Endothelial cell of umbilical vein (primary cell): ENCODE results near the gene INPP5B.

Source experiments
- EZH2 ChIP-seq: IDR thresholded peaks from 2 replicates; pipeline ENCODE4 v1.6.1; 2012; ENCODE audit warnings: borderline replicate concordance, low read depth, mild to moderate bottlenecking, moderate library complexity, low read length, inconsistent platforms; ENCODE audit not compliant: severe bottlenecking
- FOS ChIP-seq: IDR thresholded peaks from 2 replicates; pipeline ENCODE4 v1.6.1; 2011; ENCODE audit warnings: mild to moderate bottlenecking, low read length, moderate library complexity, borderline replicate concordance; ENCODE audit not compliant: insufficient read depth
- GATA2 ChIP-seq: IDR thresholded peaks from 2 replicates; pipeline ENCODE4 v1.7.0; 2011; ENCODE audit warnings: low read depth, mild to moderate bottlenecking, moderate library complexity, mixed read lengths, low read length; ENCODE audit not compliant: insufficient read length, insufficient read depth
- JUN ChIP-seq: IDR thresholded peaks from 2 replicates; pipeline ENCODE4 v1.6.1; 2011; ENCODE audit warnings: borderline replicate concordance, low read depth; ENCODE audit not compliant: insufficient read length, insufficient read depth
- MYC ChIP-seq: IDR thresholded peaks from one replicate; pipeline ENCODE4 v1.6.1; 2011; ENCODE audit warnings: mild to moderate bottlenecking, low read depth, low read length
- POLR2AphosphoS5 ChIP-seq: IDR thresholded peaks from 2 replicates; pipeline ENCODE4 v1.6.1; 2012; ENCODE audit warnings: low read depth, mild to moderate bottlenecking, control low read depth, low read length, moderate library complexity; ENCODE audit not compliant: insufficient read depth
- TF ChIP-seq, protein P1 (sequence below), 2 donors: IDR thresholded peaks; 1 replicate in 1 of 2; 2 replicates in 1 of 2; pipeline ENCODE4 v1.5.1; 2011; ENCODE audit warnings: low read length in 2 of 2, mild to moderate bottlenecking in 2 of 2, moderate library complexity in 2 of 2, control low read depth in 1 of 2, inconsistent platforms in 1 of 2, low read depth in 1 of 2; ENCODE audit not compliant: insufficient read depth in 1 of 2; ENCODE audit errors: extremely low read depth in 1 of 2
- TF ChIP-seq, protein P2 (sequence below): IDR thresholded peaks from 2 replicates; pipeline ENCODE4 v1.6.1; 2011; ENCODE audit not compliant: insufficient read depth, insufficient read length

DNA sequence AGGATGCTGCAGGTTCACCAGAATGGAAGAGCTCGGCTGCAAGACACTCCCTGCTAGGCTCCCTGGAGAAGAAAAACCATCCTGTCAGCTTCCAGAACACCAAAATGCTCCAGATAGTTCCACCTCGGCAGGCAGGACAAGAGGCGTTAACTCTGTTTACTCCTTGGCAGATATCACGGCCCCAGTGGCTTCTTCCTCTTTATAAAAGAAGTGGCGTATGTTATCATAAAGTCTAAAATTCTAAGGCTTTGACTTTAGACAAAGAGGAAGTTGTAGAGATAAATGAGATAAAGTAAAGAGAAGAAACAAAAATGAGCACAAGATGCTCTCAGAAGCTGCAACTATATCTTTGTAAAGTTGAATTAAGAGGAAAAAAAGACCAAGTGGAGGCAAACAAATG is 63.2 kb downstream of the INPP5B start:
- TF ChIP-seq POLR2AphosphoS5: no peak
- TF ChIP-seq, protein P1, sequence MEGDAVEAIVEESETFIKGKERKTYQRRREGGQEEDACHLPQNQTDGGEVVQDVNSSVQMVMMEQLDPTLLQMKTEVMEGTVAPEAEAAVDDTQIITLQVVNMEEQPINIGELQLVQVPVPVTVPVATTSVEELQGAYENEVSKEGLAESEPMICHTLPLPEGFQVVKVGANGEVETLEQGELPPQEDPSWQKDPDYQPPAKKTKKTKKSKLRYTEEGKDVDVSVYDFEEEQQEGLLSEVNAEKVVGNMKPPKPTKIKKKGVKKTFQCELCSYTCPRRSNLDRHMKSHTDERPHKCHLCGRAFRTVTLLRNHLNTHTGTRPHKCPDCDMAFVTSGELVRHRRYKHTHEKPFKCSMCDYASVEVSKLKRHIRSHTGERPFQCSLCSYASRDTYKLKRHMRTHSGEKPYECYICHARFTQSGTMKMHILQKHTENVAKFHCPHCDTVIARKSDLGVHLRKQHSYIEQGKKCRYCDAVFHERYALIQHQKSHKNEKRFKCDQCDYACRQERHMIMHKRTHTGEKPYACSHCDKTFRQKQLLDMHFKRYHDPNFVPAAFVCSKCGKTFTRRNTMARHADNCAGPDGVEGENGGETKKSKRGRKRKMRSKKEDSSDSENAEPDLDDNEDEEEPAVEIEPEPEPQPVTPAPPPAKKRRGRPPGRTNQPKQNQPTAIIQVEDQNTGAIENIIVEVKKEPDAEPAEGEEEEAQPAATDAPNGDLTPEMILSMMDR (IDR thresholded peaks at IDR 0.05; ENCODE audit: extremely low read depth in 1 of 2, insufficient read depth in 1 of 2, low read depth in 1 of 2, low read length in 2 of 2): no peak
- TF ChIP-seq GATA2: no peak
- TF ChIP-seq, protein P2, sequence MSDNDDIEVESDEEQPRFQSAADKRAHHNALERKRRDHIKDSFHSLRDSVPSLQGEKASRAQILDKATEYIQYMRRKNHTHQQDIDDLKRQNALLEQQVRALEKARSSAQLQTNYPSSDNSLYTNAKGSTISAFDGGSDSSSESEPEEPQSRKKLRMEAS: no peak
- TF ChIP-seq MYC: no peak
- no peak for TF ChIP-seq EZH2
- no peak for TF ChIP-seq JUN
- TF ChIP-seq FOS: no peak
